H9 (cell line): ENCODE measurements around the gene KCMF1. TPM values are rescaled to one million over a fixed set of nuclear protein-coding genes. Genes with fewer than 3 reads are reported as not detected.

Source experiments
- DNase-seq: peaks from one replicate; pipeline ENCODE4 v3.0.0-alpha.2; 2017
- H2AFZ ChIP-seq: one replicate; pipeline ENCODE4 v1.6.1; 2013; ENCODE audit warnings: mild to moderate bottlenecking, low read length, control low read depth, moderate library complexity
- H2AK5ac ChIP-seq: 2 replicates; pipeline ENCODE4 v1.6.1; 2013; ENCODE audit warnings: low read length, control low read depth, mixed read lengths; ENCODE audit not compliant: insufficient read length
- H2BK120ac ChIP-seq: one replicate; pipeline ENCODE4 v1.6.1; 2013; ENCODE audit warnings: low read depth, mild to moderate bottlenecking, low read length, control low read depth, inconsistent platforms; ENCODE audit not compliant: poor library complexity, severe bottlenecking
- H2BK12ac ChIP-seq: 2 replicates; pipeline ENCODE4 v1.6.1; 2013; ENCODE audit warnings: low read length, control low read depth, mixed read lengths, low read depth; ENCODE audit not compliant: insufficient read length
- H2BK15ac ChIP-seq: 2 replicates; pipeline ENCODE4 v1.6.1; 2013; ENCODE audit warnings: low read depth, low read length, control low read depth
- H2BK20ac ChIP-seq: one replicate; pipeline ENCODE4 v1.6.1; 2013; ENCODE audit warnings: low read depth, mild to moderate bottlenecking, low read length, control low read depth, inconsistent platforms; ENCODE audit not compliant: poor library complexity, severe bottlenecking
- H2BK5ac ChIP-seq: 2 replicates; pipeline ENCODE4 v1.6.1; 2013; ENCODE audit warnings: low read length, control low read depth, mixed read lengths; ENCODE audit not compliant: insufficient read length
- H3K14ac ChIP-seq: 2 replicates; pipeline ENCODE4 v1.6.1; 2013; ENCODE audit warnings: low read length, control low read depth; ENCODE audit not compliant: insufficient read depth
- H3K18ac ChIP-seq: 2 replicates; pipeline ENCODE4 v1.6.1; 2013; ENCODE audit warnings: low read depth, mild to moderate bottlenecking, mixed read lengths, low read length, control low read depth; ENCODE audit not compliant: insufficient read length
- H3K23ac ChIP-seq: 2 replicates; pipeline ENCODE4 v1.6.1; 2013; ENCODE audit warnings: low read length, control low read depth, mixed read lengths, low read depth; ENCODE audit not compliant: insufficient read length
- H3K23me2 ChIP-seq: 2 replicates; pipeline ENCODE4 v1.6.1; 2013; ENCODE audit warnings: low read depth, mild to moderate bottlenecking, mixed read lengths, low read length, control low read depth; ENCODE audit not compliant: insufficient read length, poor library complexity, severe bottlenecking
- H3K27ac ChIP-seq: 2 replicates; pipeline ENCODE4 v1.5.1; 2013; ENCODE audit warnings: low read length, control low read depth, mixed read lengths, low read depth; ENCODE audit not compliant: insufficient read length
- H3K27me3 ChIP-seq: 2 replicates; pipeline ENCODE4 v1.6.1; 2013; ENCODE audit warnings: low read length, control low read depth, inconsistent platforms; ENCODE audit not compliant: insufficient read depth
- H3K4ac ChIP-seq: 2 replicates; pipeline ENCODE4 v1.6.1; 2013; ENCODE audit warnings: low read depth, mild to moderate bottlenecking, control low read depth, inconsistent platforms, low read length, moderate library complexity
- H3K4me1 ChIP-seq: 2 replicates; pipeline ENCODE4 v1.6.1; 2013; ENCODE audit warnings: low read length, control low read depth, inconsistent platforms; ENCODE audit not compliant: insufficient read depth
- H3K4me2 ChIP-seq: 2 replicates; pipeline ENCODE4 v1.6.1; 2013; ENCODE audit warnings: low read length, control low read depth, mixed read lengths; ENCODE audit not compliant: insufficient read length, insufficient read depth
- H3K56ac ChIP-seq: 2 replicates; pipeline ENCODE4 v1.6.1; 2013; ENCODE audit warnings: low read depth, mild to moderate bottlenecking, mixed read lengths, low read length, control low read depth; ENCODE audit not compliant: insufficient read length
- H3K79me1 ChIP-seq: 2 replicates; pipeline ENCODE4 v1.6.1; 2013; ENCODE audit warnings: low read depth, mild to moderate bottlenecking, moderate library complexity, low read length, control low read depth, inconsistent platforms; ENCODE audit not compliant: insufficient read depth, poor library complexity, severe bottlenecking
- H3K79me2 ChIP-seq: 2 replicates; pipeline ENCODE4 v1.6.1; 2013; ENCODE audit warnings: low read length, control low read depth, inconsistent platforms; ENCODE audit not compliant: insufficient read depth
- H3K9ac ChIP-seq: 2 replicates; pipeline ENCODE4 v1.6.1; 2013; ENCODE audit warnings: low read length, control low read depth, mixed read lengths; ENCODE audit not compliant: insufficient read length; ENCODE audit errors: extremely low read depth
- H3K9me3 ChIP-seq: one replicate; pipeline ENCODE4 v1.6.1; 2013; ENCODE audit warnings: low read depth, low read length, inconsistent platforms; ENCODE audit not compliant: control insufficient read depth
- H3T11ph ChIP-seq: one replicate; pipeline ENCODE4 v1.6.1; 2013; ENCODE audit warnings: mild to moderate bottlenecking, low read length, control low read depth, inconsistent platforms
- H4K20me1 ChIP-seq: one replicate; pipeline ENCODE4 v1.6.1; 2013; ENCODE audit not compliant: control insufficient read depth, insufficient read length, insufficient read depth
- H4K5ac ChIP-seq: 2 replicates; pipeline ENCODE4 v1.6.1; 2013; ENCODE audit warnings: low read depth, mild to moderate bottlenecking, mixed read lengths, low read length, control low read depth; ENCODE audit not compliant: insufficient read length
- H4K8ac ChIP-seq: replicated peaks from 2 replicates; pipeline ENCODE4 v1.6.1; 2013; ENCODE audit warnings: low read length, control low read depth, mixed read lengths, low read depth; ENCODE audit not compliant: insufficient read length
- H4K91ac ChIP-seq: 2 replicates; pipeline ENCODE4 v1.6.1; 2013; ENCODE audit warnings: low read depth, mild to moderate bottlenecking, moderate library complexity, mixed read lengths, low read length, control low read depth; ENCODE audit not compliant: insufficient read length
- H3K27ac Mint-ChIP-seq, 3 experiments: 2 replicates in 2 of 3; 3 replicates in 1 of 3; pipeline ENCODE4 v1.8.0; 2020 to 2021; ENCODE audit warnings: mixed read lengths in 3 of 3, mild to moderate bottlenecking in 1 of 3, moderate library complexity in 1 of 3
- H3K27me3 Mint-ChIP-seq: 2 replicates; pipeline ENCODE4 v1.8.0; 2021; ENCODE audit warnings: low read depth, mild to moderate bottlenecking, moderate library complexity, mixed read lengths
- H3K36me3 Mint-ChIP-seq, 3 experiments: 2 replicates in 2 of 3; 3 replicates in 1 of 3; pipeline ENCODE4 v1.8.0; 2020 to 2021; ENCODE audit warnings: low read depth in 3 of 3, mixed read lengths in 3 of 3; ENCODE audit not compliant: insufficient read depth in 1 of 3
- H3K4me1 Mint-ChIP-seq, 2 experiments: 2 replicates each; pipeline ENCODE4 v1.8.0; 2020; ENCODE audit warnings: mixed read lengths in 2 of 2
- H3K4me3 Mint-ChIP-seq, 2 experiments: 2 replicates in 1 of 2; 3 replicates in 1 of 2; pipeline ENCODE4 v1.8.0; 2020 to 2021; ENCODE audit warnings: mild to moderate bottlenecking in 2 of 2, mixed read lengths in 2 of 2, moderate library complexity in 1 of 2
- H3K9me3 Mint-ChIP-seq, 2 experiments: 2 replicates in 1 of 2; 3 replicates in 1 of 2; pipeline ENCODE4 v1.8.0; 2020; ENCODE audit warnings: mild to moderate bottlenecking in 2 of 2, mixed read lengths in 2 of 2, moderate library complexity in 1 of 2
- WGBS: extraction: QIAGEN DNeasy Blood & Tissue Kit; methylation state at CpG from one replicate; pipeline ENCODE4 v1.1.7; 2013; ENCODE audit warnings: missing lambda C conversion rate, low lambda C conversion rate, mixed read lengths; ENCODE audit not compliant: insufficient read length; ENCODE audit errors: extremely low coverage; 5-methylcytosine and 5-hydroxymethylcytosine counted together
- total RNA-seq: library from RNA; stranded (reverse); gene quantifications from 2 replicates; pipeline ENCODE4 v1.2.1, GENCODE V29; 2021
- TF ChIP-seq, protein P1 (sequence below): fragments of 200-600 bp; sonication (generic); conservative IDR thresholded peaks from 3 replicates; pipeline ENCODE4 v1.8.0; 2021; ENCODE audit warnings: antibody characterized with exemption, mild to moderate bottlenecking

The KCMF1 gene
- total RNA-seq, 1 experiment from 2014 or later = 113 TPM

DNA sequence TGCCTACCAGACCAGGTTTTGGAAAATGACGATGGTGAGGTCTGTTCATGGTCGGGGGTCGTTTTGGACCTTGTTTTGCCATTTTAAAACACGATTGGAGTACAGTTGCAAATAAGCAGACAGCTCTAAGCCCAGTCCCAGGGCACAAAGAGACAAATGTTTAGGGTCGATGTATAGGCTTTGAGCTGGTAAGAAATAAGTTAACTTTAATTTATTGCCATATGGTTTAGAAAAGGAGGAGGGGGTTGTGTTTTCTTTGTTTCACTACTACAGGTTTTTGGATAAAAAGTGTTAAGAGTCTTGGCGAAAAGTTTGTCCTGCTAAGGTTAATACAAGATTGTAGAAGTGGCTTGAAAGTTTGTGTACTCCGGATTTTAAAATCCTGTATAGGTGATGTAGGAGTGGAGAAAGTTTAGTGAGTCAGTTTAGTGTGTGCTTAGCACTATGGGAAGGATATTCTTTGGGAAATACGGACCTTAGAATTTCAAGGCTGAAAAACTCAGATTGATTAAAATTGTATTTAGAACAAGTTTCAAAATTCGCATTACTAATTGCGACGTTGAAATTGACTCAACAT is 1.3 kb downstream of the KCMF1 start:
- Histone ChIP-seq H4K5ac (no peak overlapping the region), H3K79me1 (no peaks in the 10 kb centered on the region), H2BK5ac (no peak overlapping the region), H3K56ac (no peak overlapping the region), H4K91ac (no peak overlapping the region), H3K9me3 (no peaks in the 10 kb centered on the region), H3K79me2 (peaks cover 66% of the 10 kb centered on the region), H2AFZ (no peak overlapping the region), H3K4ac (no peak overlapping the region; the same call in 1 of the 2 replicates), H4K20me1 (no peaks in the 10 kb centered on the region), H3K18ac (peak overlapping the region; percentile 84), H2BK15ac (no peak overlapping the region), H2BK20ac (no peak overlapping the region), H3K4me2 (peak overlapping the region; percentile 71), H3T11ph (no peak overlapping the region), H3K23me2 (peaks cover 14% of the 10 kb centered on the region), H4K8ac (no peak overlapping the region), H3K23ac (peak overlapping the region; percentile 62), H2AK5ac (no peak overlapping the region), H2BK12ac (peak overlapping the region; percentile 21), H3K14ac (peak overlapping the region; percentile 97), H3K27me3 (no peaks in the 10 kb centered on the region), H3K9ac (peak overlapping the region; percentile 99), H3K27ac (peak overlapping the region; percentile 43), H3K4me1 (peaks cover 2% of the 10 kb centered on the region; the same call in 1 of the 2 replicates), H2BK120ac (peak overlapping the region; percentile 75)
- no peak for DNase-seq
- Mint-ChIP-seq H3K4me1 (peaks cover 47 to 54% of the 10 kb centered on the region in 2 experiments), H3K9me3 (peaks cover 0 to 3% of the 10 kb centered on the region in 2 experiments; a peak in 1 of 5 replicates), H3K4me3 (peak overlapping the region; percentile 90 to 92), H3K27ac (peak overlapping the region; percentile 72 to 98 (median 95)), H3K27me3 (peaks cover 1% of the 10 kb centered on the region; the same call in 1 of the 2 replicates), H3K36me3 (peaks cover 17 to 25% (median 21%) of the 10 kb centered on the region in 3 experiments)
- no CpG with 5 or more reads among the region's 11 CpGs for WGBS
- TF ChIP-seq, protein P1, sequence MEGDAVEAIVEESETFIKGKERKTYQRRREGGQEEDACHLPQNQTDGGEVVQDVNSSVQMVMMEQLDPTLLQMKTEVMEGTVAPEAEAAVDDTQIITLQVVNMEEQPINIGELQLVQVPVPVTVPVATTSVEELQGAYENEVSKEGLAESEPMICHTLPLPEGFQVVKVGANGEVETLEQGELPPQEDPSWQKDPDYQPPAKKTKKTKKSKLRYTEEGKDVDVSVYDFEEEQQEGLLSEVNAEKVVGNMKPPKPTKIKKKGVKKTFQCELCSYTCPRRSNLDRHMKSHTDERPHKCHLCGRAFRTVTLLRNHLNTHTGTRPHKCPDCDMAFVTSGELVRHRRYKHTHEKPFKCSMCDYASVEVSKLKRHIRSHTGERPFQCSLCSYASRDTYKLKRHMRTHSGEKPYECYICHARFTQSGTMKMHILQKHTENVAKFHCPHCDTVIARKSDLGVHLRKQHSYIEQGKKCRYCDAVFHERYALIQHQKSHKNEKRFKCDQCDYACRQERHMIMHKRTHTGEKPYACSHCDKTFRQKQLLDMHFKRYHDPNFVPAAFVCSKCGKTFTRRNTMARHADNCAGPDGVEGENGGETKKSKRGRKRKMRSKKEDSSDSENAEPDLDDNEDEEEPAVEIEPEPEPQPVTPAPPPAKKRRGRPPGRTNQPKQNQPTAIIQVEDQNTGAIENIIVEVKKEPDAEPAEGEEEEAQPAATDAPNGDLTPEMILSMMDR = no peak
